Heart right ventricle (tissue), 16 donors: Measurements from ENCODE around the gene VWA5B2. TPM values are rescaled to one million over a fixed set of nuclear protein-coding genes. Genes with fewer than 3 reads are reported as not detected.
A peak's percentile ranks its signal among the peaks of the same experiment; 100 is the strongest.

ENCODE experiments used
- ATAC-seq, 8 donors: fragments of 200-7000 bp; cut with Tn5 transposase; one replicate each; pipeline ENCODE4 v1.9.1; 2020; ENCODE audit warnings: mild to moderate bottlenecking in 8 of 8, moderate library complexity in 8 of 8, moderate number of reproducible peaks in 1 of 8
- DNase-seq, 2 donors: peaks; one replicate each; pipeline ENCODE4 v3.0.0-alpha.2; 2020
- H3K27ac ChIP-seq, 10 donors: fragments of 200-600 bp; sonication (generic) in 2 of 10; one replicate each; pipeline versions ENCODE4 v1.5.0 to v1.8.0; 2020 to 2022; ENCODE audit warnings: mild to moderate bottlenecking in 3 of 10
- H3K27me3 ChIP-seq, 7 donors: fragments of 200-600 bp; one replicate each; pipeline ENCODE4 v1.8.0; 2021 to 2022; ENCODE audit warnings: mild to moderate bottlenecking in 2 of 7
- H3K36me3 ChIP-seq, 9 donors: fragments of 200-600 bp; sonication (generic) in 1 of 9; one replicate each; pipeline versions ENCODE4 v1.5.0 to v1.8.0; 2020 to 2022; ENCODE audit warnings: mild to moderate bottlenecking in 2 of 9
- H3K4me1 ChIP-seq, 9 donors: fragments of 200-600 bp; sonication (generic) in 1 of 9; one replicate each; pipeline versions ENCODE4 v1.5.0 to v1.8.0; 2020 to 2022; ENCODE audit warnings: mild to moderate bottlenecking in 4 of 9
- H3K4me3 ChIP-seq, 10 donors: fragments of 200-600 bp; sonication (generic) in 2 of 10; one replicate each; pipeline versions ENCODE4 v1.5.0 to v1.8.0; 2020 to 2022; ENCODE audit warnings: mild to moderate bottlenecking in 7 of 10, moderate library complexity in 2 of 10
- H3K9me3 ChIP-seq, 11 donors: fragments of 200-600 bp in 10 of 11; sonication (generic) in 2 of 11; one replicate each; pipeline versions ENCODE4 v1.5.0 to v1.8.0; 2013 to 2022; ENCODE audit warnings: mild to moderate bottlenecking in 2 of 11, control low read depth in 1 of 11, moderate library complexity in 1 of 11
- WGBS, 2 donors: extraction: QIAGEN DNeasy Blood & Tissue Kit; methylation state at CpG; one replicate each; pipeline ENCODE4 v1.1.7; 2013; ENCODE audit warnings: inconsistent platforms in 1 of 2; 5-methylcytosine and 5-hydroxymethylcytosine counted together
- intact Hi-C, 10 donors: fragments of 100-400 bp; cut with DNase I; formaldehyde crosslinking; loops; one replicate each; pipeline versions ENCODE4 v1.11.1 to v1.14.2; 2022
- polyA plus RNA-seq, 2 donors: library from polyadenylated mRNA; stranded (reverse); fragments of 200-250 nt; gene quantifications; one replicate each; pipeline ENCODE4 v1.2.3, GENCODE V29; 2013
- total RNA-seq, 10 donors: library from RNA; stranded (reverse); fragmentation: NEBNext Ultra II Directional in 3 of 10; extraction: Animal tissue kit (Norgen Biotek cat#: 25700) in 3 of 10; gene quantifications; one replicate each; pipeline versions ENCODE4 v1.2.1 to v1.2.4, GENCODE V29; 2021 to 2023
- TF ChIP-seq, protein P1 (sequence below), 9 donors: fragments of 200-600 bp; sonication (generic) in 2 of 9; IDR thresholded peaks; one replicate each; pipeline versions ENCODE4 v1.5.0 to v1.8.0; 2021 to 2022; ENCODE audit warnings: antibody characterized with exemption in 9 of 9, mild to moderate bottlenecking in 5 of 9, moderate library complexity in 1 of 9
- donor health status: Arrhythmogenic right ventricular cardiomyopathy.
- donor health status: ischemic (EF 13 %, LVEDD 7.1; RV severe dilation, severe dysfunction).
- donor health status: healthy with polysubstance abuse.
- donor health status: DM: no; HTN: yes; CAD: no.
- donor health status: DM: no; HTN: no; CAD: no.
- donor health status: ischemic (EF 25% LVEDD 6.9; RV normal size, moderate dysfunction).
- donor health status: ischemic (EF 25% LVEDD 5.7; RV mildly dilated, moderate dysfunction).
- donor health status: healthy.
- donor health status: DM: yes; HTN: yes; CAD: no.
- donor health status: Ischemic cardiomyopathy.
- donor health status: ischemic (EF 35%, LVEDD 5.7; RV mildly dilated, moderate dysfunction).
- donor health status: nonischemic (EF 11% LVEDD 7.7; RV severe dilation, severe dysfunction).
- donor health status: DM: yes; HTN: yes; CAD: no.
- donor health status: PGD.
- donor health status: ischemic (EF 29% LVEDD 5.4; RV normal size, mild dysfunction).
- donor health status: nonischemic (EF 23%, LVEDD 6.1; RV moderate dilation, normal function).

The VWA5B2 gene
- total and polyA plus RNA-seq, 12 donors = 0.03 to 0.09 TPM; not detected in 10

DNA sequence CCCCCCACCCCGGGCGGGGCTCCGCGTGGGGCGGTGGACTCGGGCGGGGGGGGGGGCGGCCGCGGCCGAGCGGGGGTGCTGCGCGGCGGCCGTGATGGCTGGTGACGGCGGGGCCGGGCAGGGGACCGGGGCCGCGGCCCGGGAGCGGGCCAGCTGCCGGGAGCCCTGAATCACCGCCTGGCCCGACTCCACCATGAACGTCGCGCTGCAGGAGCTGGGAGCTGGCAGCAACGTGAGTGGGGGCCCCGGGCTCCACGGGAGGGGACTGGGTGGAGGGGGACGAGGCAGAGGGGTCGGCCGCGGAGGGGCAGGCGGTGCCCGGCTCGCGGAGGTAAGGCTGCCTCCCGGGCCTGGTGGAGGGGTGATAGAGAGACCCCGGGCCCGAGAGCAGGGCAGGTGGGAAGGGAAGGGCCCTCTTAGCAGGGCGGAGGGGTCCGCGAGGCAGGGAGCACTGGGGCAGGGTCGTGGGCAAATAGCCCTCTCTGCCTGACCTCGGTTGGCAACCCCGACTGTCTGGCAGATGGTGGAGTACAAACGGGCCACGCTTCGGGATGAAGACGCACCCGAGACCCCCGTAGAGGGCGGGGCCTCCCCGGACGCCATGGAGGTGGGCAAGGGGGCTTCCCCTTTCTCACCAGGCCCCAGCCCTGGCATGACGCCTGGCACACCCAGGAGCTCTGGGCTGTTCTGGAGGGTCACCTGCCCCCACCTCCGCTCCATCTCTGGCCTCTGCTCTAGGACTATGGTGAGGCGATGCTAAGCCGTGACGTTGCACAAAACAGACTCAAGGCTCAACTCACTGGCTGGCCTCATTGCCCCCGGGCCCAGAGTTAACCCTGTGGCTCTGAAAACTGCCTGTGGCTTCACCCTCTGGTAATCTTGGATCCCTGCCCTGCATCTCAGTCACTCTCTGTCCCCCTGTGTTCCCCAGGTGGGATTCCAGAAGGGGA, 46.9 kb downstream of the VWA5B2 start, which contains the start of gene ECE2:
ECE2 (plus strand) TSS at position 62 of the 950 bp plus-strand sequence; CDS start at position 194, 132 bp downstream.
- DNase-seq = no peak
- intact Hi-C loops = no loop called here

DNA sequence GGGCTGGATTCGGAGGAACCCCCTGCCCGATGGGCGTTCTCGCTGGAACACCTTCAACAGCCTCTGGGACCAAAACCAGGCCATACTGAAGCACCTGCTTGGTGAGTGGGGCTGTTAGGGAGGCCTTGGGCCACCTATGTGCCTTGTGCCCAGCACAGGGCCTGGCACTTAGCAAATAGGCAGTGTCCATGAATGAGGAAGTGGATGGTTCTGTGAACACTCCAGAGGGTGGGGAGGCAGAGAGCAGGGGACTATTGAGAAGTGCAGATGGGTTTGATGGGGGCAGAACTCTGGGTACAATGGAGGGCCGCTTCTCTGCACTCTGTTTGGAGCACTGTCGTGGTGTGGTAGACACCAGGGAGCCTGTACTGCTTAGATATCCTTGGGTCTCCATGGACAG, 48.0 kb downstream of the VWA5B2 start:
- peaks cover 10 to 49% (median 46%) of the 10 kb centered on the region in 7 donors for H3K27me3 ChIP-seq
- peaks cover 0 to 8% (median 0%) of the 10 kb centered on the region in 9 donors for H3K4me1 ChIP-seq
- DNase-seq (no peak), ATAC-seq (peak in 1 of 8 donors; percentile 48)
- intact Hi-C loops = no loop called here
- WGBS, 2 donors = 86 to 94% methylated on average over 6 of the region's 6 CpGs
- H3K4me3 ChIP-seq = no peak overlapping the region
- no peak overlapping the region for H3K27ac ChIP-seq
- TF ChIP-seq, protein P1, sequence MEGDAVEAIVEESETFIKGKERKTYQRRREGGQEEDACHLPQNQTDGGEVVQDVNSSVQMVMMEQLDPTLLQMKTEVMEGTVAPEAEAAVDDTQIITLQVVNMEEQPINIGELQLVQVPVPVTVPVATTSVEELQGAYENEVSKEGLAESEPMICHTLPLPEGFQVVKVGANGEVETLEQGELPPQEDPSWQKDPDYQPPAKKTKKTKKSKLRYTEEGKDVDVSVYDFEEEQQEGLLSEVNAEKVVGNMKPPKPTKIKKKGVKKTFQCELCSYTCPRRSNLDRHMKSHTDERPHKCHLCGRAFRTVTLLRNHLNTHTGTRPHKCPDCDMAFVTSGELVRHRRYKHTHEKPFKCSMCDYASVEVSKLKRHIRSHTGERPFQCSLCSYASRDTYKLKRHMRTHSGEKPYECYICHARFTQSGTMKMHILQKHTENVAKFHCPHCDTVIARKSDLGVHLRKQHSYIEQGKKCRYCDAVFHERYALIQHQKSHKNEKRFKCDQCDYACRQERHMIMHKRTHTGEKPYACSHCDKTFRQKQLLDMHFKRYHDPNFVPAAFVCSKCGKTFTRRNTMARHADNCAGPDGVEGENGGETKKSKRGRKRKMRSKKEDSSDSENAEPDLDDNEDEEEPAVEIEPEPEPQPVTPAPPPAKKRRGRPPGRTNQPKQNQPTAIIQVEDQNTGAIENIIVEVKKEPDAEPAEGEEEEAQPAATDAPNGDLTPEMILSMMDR (IDR thresholded peaks at IDR 0.05) = no peak
- H3K9me3 ChIP-seq = no peaks in the 10 kb centered on the region
- H3K36me3 ChIP-seq = no peaks in the 10 kb centered on the region

More for the DNA sequence above, 46.9 kb downstream of the VWA5B2 start, which contains the start of gene ECE2:
- ATAC-seq = peak in 5 of 8 donors; percentile 14 to 70 (median 42)
- H3K4me1 ChIP-seq = peaks cover 0 to 8% (median 0%) of the 10 kb centered on the region in 9 donors
- H3K4me3 ChIP-seq = peak within 1 kb of the TSS in 1 of 10 donors; percentile 5
- no peak within 1 kb of the TSS for H3K27ac ChIP-seq
- WGBS, 2 donors = 15% methylated on average over 53 to 56 of the region's 65 CpGs
- no peaks in the 10 kb centered on the region for H3K9me3 ChIP-seq
- no peaks in the 10 kb centered on the region for H3K36me3 ChIP-seq
- H3K27me3 ChIP-seq = peaks cover 10 to 49% (median 47%) of the 10 kb centered on the region in 7 donors
- TF ChIP-seq, protein P1 (IDR thresholded peaks at IDR 0.05) = no peak

DNA sequence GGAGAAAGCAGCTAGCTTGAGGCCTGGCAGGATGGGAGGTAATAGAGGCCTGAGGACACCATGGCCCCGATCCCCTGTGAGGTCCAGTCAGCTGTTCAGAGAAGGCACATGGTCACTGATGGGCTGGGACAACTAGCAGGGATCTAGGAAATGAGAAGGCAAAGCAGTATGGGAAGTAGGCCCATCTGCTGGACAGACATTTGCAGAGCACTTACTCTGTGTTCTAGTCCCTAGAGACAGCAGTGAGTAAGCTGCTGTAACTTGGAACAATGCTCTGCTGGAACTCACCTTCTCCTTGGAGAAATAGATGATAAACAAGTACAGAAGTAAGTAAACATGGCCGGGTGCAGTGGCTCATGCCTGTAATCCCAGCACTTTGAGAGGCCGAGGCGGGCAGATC, 53.6 kb downstream of the VWA5B2 start:
- H3K36me3 ChIP-seq = no peaks in the 10 kb centered on the region
- peaks cover 0 to 8% (median 0%) of the 10 kb centered on the region in 9 donors for H3K4me1 ChIP-seq
- no peaks in the 10 kb centered on the region for H3K9me3 ChIP-seq
- peaks cover 0 to 10% (median 0%) of the 10 kb centered on the region in 7 donors for H3K27me3 ChIP-seq
- no peak for DNase-seq
- WGBS, 2 donors = 94 to 98% methylated on average over 4 of the region's 4 CpGs
- H3K27ac ChIP-seq = no peak overlapping the region
- ATAC-seq = no peak
- intact Hi-C loops = loop anchor here in 1 of 10 donors (10.0 kb wide), 1 partner anchor 388 kb away; no protein-coding TSS in a partner anchor
- TF ChIP-seq, protein P1 (IDR thresholded peaks at IDR 0.05) = no peak
- H3K4me3 ChIP-seq = no peak overlapping the region

DNA sequence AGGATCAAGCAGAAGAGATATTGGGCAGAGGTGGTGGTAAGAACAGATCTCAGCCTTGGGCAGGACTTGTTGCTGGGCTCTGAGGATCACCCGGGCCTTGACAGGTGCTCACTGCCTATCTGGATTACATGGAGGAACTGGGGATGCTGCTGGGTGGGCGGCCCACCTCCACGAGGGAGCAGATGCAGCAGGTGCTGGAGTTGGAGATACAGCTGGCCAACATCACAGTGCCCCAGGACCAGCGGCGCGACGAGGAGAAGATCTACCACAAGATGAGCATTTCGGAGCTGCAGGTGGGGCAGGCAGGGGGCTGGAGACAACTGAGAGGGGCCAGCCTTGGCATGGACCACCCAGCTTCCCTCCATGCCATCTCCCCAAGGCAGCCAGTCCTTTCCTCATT, 54.3 kb downstream of the VWA5B2 start:
- intact Hi-C loops = loop anchor here in 1 of 10 donors (10.0 kb wide), 1 partner anchor 389 kb away; no protein-coding TSS in a partner anchor
- ATAC-seq (no peak), DNase-seq (no peak)
- peaks cover 0 to 16% (median 0%) of the 10 kb centered on the region in 7 donors for H3K27me3 ChIP-seq
- WGBS, 2 donors = 88 to 93% methylated on average over 8 of the region's 8 CpGs
- peaks cover 0 to 8% (median 0%) of the 10 kb centered on the region in 9 donors for H3K4me1 ChIP-seq
- no peaks in the 10 kb centered on the region for H3K9me3 ChIP-seq
- H3K36me3 ChIP-seq = no peaks in the 10 kb centered on the region
- H3K4me3 ChIP-seq = no peak overlapping the region
- TF ChIP-seq, protein P1 (IDR thresholded peaks at IDR 0.05) = no peak
- no peak overlapping the region for H3K27ac ChIP-seq
